ENCODE results near the gene C20orf204.
"Not testable (repeated sequence)": the region's sequence is repeated elsewhere in the genome, so short reads cannot be mapped to it uniquely, and the experiment has no call there.

Gene C20orf204

GRCh38 chr20:64084685-64085152 is 48.7 kb downstream of the C20orf204 start:
- DNase-seq (ENCODE audit: low read depth) = no peak

GRCh38 chr20:64086801-64087200 is 50.8 kb downstream of the C20orf204 start:
- no peak for DNase-seq (ENCODE audit: low read depth)

DNA sequence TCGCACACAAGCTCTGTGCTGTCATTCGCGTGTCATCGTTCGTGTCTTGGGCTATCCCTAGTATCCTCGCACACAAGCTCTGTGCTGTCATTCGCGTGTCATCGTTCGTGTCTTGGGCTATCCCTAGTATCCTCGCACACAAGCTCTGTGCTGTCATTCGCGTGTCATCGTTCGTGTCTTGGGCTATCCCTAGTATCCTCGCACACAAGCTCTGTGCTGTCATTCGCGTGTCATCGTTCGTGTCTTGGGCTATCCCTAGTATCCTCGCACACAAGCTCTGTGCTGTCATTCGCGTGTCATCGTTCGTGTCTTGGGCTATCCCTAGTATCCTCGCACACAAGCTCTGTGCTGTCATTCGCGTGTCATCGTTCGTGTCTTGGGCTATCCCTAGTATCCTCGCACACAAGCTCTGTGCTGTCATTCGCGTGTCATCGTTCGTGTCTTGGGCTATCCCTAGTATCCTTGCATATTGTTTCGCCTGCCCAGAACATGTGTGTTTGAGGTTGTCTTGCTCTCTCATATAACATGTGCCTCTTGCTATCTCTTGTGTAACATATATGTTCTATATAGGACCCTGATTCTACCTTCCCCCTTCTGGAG is 51.3 kb downstream of the C20orf204 start:
- DNase-seq (ENCODE audit: low read depth) = not testable (repeated sequence)

GRCh38 chr20:64088586-64088985 is 52.6 kb downstream of the C20orf204 start:
- DNase-seq (ENCODE audit: low read depth) = not testable (repeated sequence)

All from amniotic epithelial cell (primary cell).